Keratinocyte (primary cell): ENCODE results near the gene MCRIP2. TPM values are rescaled to one million over a fixed set of nuclear protein-coding genes. Genes with fewer than 3 reads are reported as not detected.

Source experiments
- DNase-seq: peaks from one replicate; pipeline ENCODE4 v3.0.0-alpha.2; 2011; ENCODE audit warnings: low read depth, missing footprints, low spot score
- FAIRE-seq: peaks from 2 replicates; lab custom pipeline; 2011; peaks lifted over from hg19 to GRCh38; lab: Jason Lieb, UNC
- H2AFZ ChIP-seq: 2 replicates; pipeline ENCODE4 v1.6.0; 2012; ENCODE audit warnings: low read length, control low read depth, inconsistent platforms; ENCODE audit not compliant: control insufficient read depth
- H3K27ac ChIP-seq: 2 replicates; pipeline ENCODE4 v1.5.1; 2011; ENCODE audit warnings: low read length; ENCODE audit not compliant: control insufficient read depth, insufficient read depth
- H3K27me3 ChIP-seq: 3 replicates; pipeline ENCODE4 v1.6.0; 2011; ENCODE audit warnings: low read length; ENCODE audit not compliant: control insufficient read depth, insufficient read depth; ENCODE audit errors: extremely low read depth
- H3K36me3 ChIP-seq, 2 experiments: 2 replicates in 1 of 2; 3 replicates in 1 of 2; pipeline ENCODE4 v1.5.1; 2011; ENCODE audit warnings: low read length in 2 of 2, mild to moderate bottlenecking in 1 of 2; ENCODE audit not compliant: control insufficient read depth in 2 of 2, insufficient read depth in 2 of 2; ENCODE audit errors: extremely low read depth in 1 of 2
- H3K4me1 ChIP-seq: 3 replicates; pipeline ENCODE4 v1.5.1; 2011; ENCODE audit warnings: low read length; ENCODE audit not compliant: control insufficient read depth, insufficient read depth; ENCODE audit errors: extremely low read depth
- H3K4me2 ChIP-seq: 3 replicates; pipeline ENCODE4 v1.6.0; 2011; ENCODE audit warnings: low read depth, low read length; ENCODE audit not compliant: control insufficient read depth, insufficient read depth; ENCODE audit errors: extremely low read depth
- H3K4me3 ChIP-seq, 3 experiments: fragments of 200-600 bp in 1 of 3; sonication (generic) in 1 of 3; 2 replicates in 2 of 3; 3 replicates in 1 of 3; pipeline ENCODE4 v1.5.1; 2011 to 2016; ENCODE audit warnings: low read length in 3 of 3, mild to moderate bottlenecking in 3 of 3, control low read depth in 2 of 3, inconsistent platforms in 1 of 3, low read depth in 1 of 3, mixed read lengths in 1 of 3, mixed run types in 1 of 3, moderate library complexity in 1 of 3; ENCODE audit not compliant: control insufficient read depth in 2 of 3, insufficient read depth in 2 of 3; ENCODE audit errors: extremely low read depth in 1 of 3
- H3K79me2 ChIP-seq: 2 replicates; pipeline ENCODE4 v1.6.0; 2012; ENCODE audit warnings: low read length; ENCODE audit not compliant: control insufficient read depth, insufficient read depth
- H3K9ac ChIP-seq: 3 replicates; pipeline ENCODE4 v1.6.0; 2011; ENCODE audit warnings: low read length; ENCODE audit not compliant: control insufficient read depth, insufficient read depth; ENCODE audit errors: extremely low read depth
- H3K9me1 ChIP-seq: 3 replicates; pipeline ENCODE4 v1.6.0; 2011; ENCODE audit warnings: low read length; ENCODE audit not compliant: control insufficient read depth, insufficient read depth; ENCODE audit errors: extremely low read depth
- H3K9me3 ChIP-seq: 2 replicates; pipeline ENCODE4 v1.5.1; 2012; ENCODE audit warnings: low read depth, low read length; ENCODE audit not compliant: control insufficient read depth
- H4K20me1 ChIP-seq: 3 replicates; pipeline ENCODE4 v1.6.0; 2011; ENCODE audit warnings: low read length; ENCODE audit not compliant: control insufficient read depth, insufficient read depth; ENCODE audit errors: extremely low read depth
- CTCF ChIP-seq, 3 experiments: IDR thresholded peaks in 1 of 3; conservative IDR thresholded peaks in 1 of 3; optimal IDR thresholded peaks in 1 of 3; 2 replicates in 2 of 3; 3 replicates in 1 of 3; pipeline versions ENCODE3 to v1.5.1; 2011; ENCODE audit warnings: low read length in 3 of 3, mild to moderate bottlenecking in 3 of 3, moderate library complexity in 2 of 3, control low read depth in 1 of 3, inconsistent platforms in 1 of 3; ENCODE audit not compliant: insufficient read depth in 2 of 3; ENCODE audit errors: extremely low read depth in 1 of 3
- EZH2 ChIP-seq: IDR thresholded peaks from one replicate; pipeline ENCODE4 v1.6.1; 2012; ENCODE audit warnings: inconsistent platforms, mild to moderate bottlenecking, low read length, moderate library complexity
- dilution Hi-C: fragments of 300-500 bp; cut with MboI; formaldehyde crosslinking; loops from one replicate; pipeline ENCODE4 v1.7.0; 2020; ENCODE audit warnings: low sequenced_read_pairs; ENCODE audit not compliant: extremely low pct_ligation_motif_present
- polyA plus RNA-seq, 5 experiments: library from polyadenylated mRNA; depleted of rRNA in 3 of 5; stranded (reverse) in 3 of 5; stranded (forward) in 1 of 5; unstranded in 1 of 5; fragments of >200 nt; gene quantifications; 1 replicate in 1 of 5; 2 replicates in 3 of 5; 3 replicates in 1 of 5; pipeline versions ENCODE4 v1.2.1 to v1.2.3, GENCODE V29; 2011 to 2012; ENCODE audit warnings: missing spikeins in 2 of 5, low read depth in 1 of 5, low replicate concordance in 1 of 5

MCRIP2 gene
- polyA plus RNA-seq, 1 donor (not counting 4 experiments of a cell fraction or from before 2014, with no cell fraction given) = 8.1 TPM

- no peak for FAIRE-seq
- no peak overlapping the region for H3K4me2 ChIP-seq
- no peak for DNase-seq
These were observed 11.3 kb upstream of the MCRIP2 start for GRCh38 chr16:630249-630814.

GRCh38 chr16:630815-631405, 10.7 kb upstream of the MCRIP2 start, which contains the start of gene WFIKKN1:
Gene WFIKKN1, plus strand, starts transcription at chr16:630985. Its CDS starts 269 bp downstream, at chr16:631254.
- no peaks in the 10 kb centered on the region for H3K9me3 ChIP-seq
- TF ChIP-seq EZH2 = no peak
- no peak for TF ChIP-seq CTCF (optimal IDR thresholded peaks at IDR 0.05 in 1 of 3, IDR thresholded peaks at IDR 0.05 in 1 of 3, conservative IDR thresholded peaks at IDR 0.05 in 1 of 3; ENCODE audit: extremely low read depth in 1 of 3, insufficient read depth in 2 of 3, low read length in 3 of 3)
- no peaks in the 10 kb centered on the region for H4K20me1 ChIP-seq
- H3K27me3 ChIP-seq = no peaks in the 10 kb centered on the region
- H3K9ac ChIP-seq = no peak within 1 kb of the TSS
- H3K4me1 ChIP-seq = peaks cover 17% of the 10 kb centered on the region
- peaks cover 8% of the 10 kb centered on the region for H3K79me2 ChIP-seq
- DNase-seq (no peak), FAIRE-seq (no peak)
- peaks cover 4 to 13% of the 10 kb centered on the region in 2 experiments for H3K36me3 ChIP-seq
- no peak within 1 kb of the TSS for H3K27ac ChIP-seq
- H3K9me1 ChIP-seq = no peaks in the 10 kb centered on the region
- H3K4me2 ChIP-seq = no peak within 1 kb of the TSS
- dilution Hi-C loops = no loop called here
- H2AFZ ChIP-seq = no peak within 1 kb of the TSS
- no peak within 1 kb of the TSS for H3K4me3 ChIP-seq

More at GRCh38 chr16:630249-630814, 11.3 kb upstream of the MCRIP2 start:
- Histone ChIP-seq H3K36me3 (peaks cover 4 to 13% of the 10 kb centered on the region in 2 experiments), H3K79me2 (peaks cover 5% of the 10 kb centered on the region), H3K9ac (no peak overlapping the region), H3K9me3 (no peaks in the 10 kb centered on the region), H4K20me1 (no peaks in the 10 kb centered on the region), H3K4me3 (no peak overlapping the region), H3K4me1 (peaks cover 14% of the 10 kb centered on the region), H3K9me1 (no peaks in the 10 kb centered on the region), H3K27ac (no peak overlapping the region), H2AFZ (no peak overlapping the region), H3K27me3 (no peaks in the 10 kb centered on the region)
- dilution Hi-C loops = no loop called here
- TF ChIP-seq EZH2 (no peak), CTCF (optimal IDR thresholded peaks at IDR 0.05 in 1 of 3, IDR thresholded peaks at IDR 0.05 in 1 of 3, conservative IDR thresholded peaks at IDR 0.05 in 1 of 3; ENCODE audit: extremely low read depth in 1 of 3, insufficient read depth in 2 of 3, low read length in 3 of 3) (no peak)
